Type B pancreatic cell (in vitro differentiated cells): ENCODE results near the gene CDK6. TPM values are rescaled to one million over a fixed set of nuclear protein-coding genes. Genes with fewer than 3 reads are reported as not detected.

Source experiments
- DNase-seq: peaks from one replicate; pipeline ENCODE4 v3.0.0; 2021; ENCODE audit warnings: mixed read lengths; ENCODE audit not compliant: unreplicated experiment; ENCODE audit errors: extremely low spot score
- H3K27ac Mint-ChIP-seq: 2 replicates; pipeline ENCODE4 v1.8.0; 2021; ENCODE audit warnings: mild to moderate bottlenecking, mixed read lengths
- H3K27me3 Mint-ChIP-seq: 2 replicates; pipeline ENCODE4 v1.8.0; 2021; ENCODE audit warnings: mixed read lengths
- H3K36me3 Mint-ChIP-seq: 2 replicates; pipeline ENCODE4 v1.8.0; 2021; ENCODE audit warnings: mixed read lengths
- H3K4me1 Mint-ChIP-seq: one replicate; pipeline ENCODE4 v1.8.0; 2021; ENCODE audit warnings: mixed read lengths; ENCODE audit not compliant: unreplicated experiment
- H3K4me3 Mint-ChIP-seq: 2 replicates; pipeline ENCODE4 v1.8.0; 2021; ENCODE audit warnings: mild to moderate bottlenecking, mixed read lengths
- H3K9me3 Mint-ChIP-seq: 2 replicates; pipeline ENCODE4 v1.8.0; 2021; ENCODE audit warnings: mixed read lengths
- total RNA-seq: library from RNA; stranded (reverse); gene quantifications from 2 replicates; pipeline ENCODE4 v1.2.1, GENCODE V29; 2021; ENCODE audit warnings: low replicate concordance
- TF ChIP-seq, protein P1 (sequence below): fragments of 200-600 bp; sonication (generic); conservative IDR thresholded peaks from 2 replicates; pipeline ENCODE4 v1.5.0; 2021; ENCODE audit warnings: antibody characterized with exemption, mild to moderate bottlenecking

The CDK6 gene
- total RNA-seq, 1 donor from 2014 or later, result 68.5 TPM

DNA sequence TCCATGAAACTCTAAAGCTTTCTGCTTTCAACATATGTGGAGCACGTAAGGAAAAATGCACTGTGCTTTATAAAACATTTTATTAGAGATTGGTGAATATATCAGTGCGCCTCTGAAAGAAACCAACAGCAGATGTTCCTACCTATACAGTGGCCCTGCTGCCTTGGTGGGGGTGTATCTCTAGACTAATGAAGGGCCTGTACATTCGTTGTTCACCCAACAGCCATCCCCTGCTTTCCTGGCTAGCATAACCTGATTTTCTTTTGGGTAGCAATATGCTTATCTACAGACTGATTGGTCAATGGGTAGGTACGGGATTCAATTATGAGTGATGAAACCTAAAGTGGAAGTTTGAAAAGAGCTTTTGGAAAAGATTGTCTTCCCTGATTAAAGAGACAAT is 126.5 kb downstream of the CDK6 start:
- Mint-ChIP-seq H3K9me3 (no peaks in the 10 kb centered on the region), H3K36me3 (peaks cover 21% of the 10 kb centered on the region), H3K4me1 (peaks cover 6% of the 10 kb centered on the region), H3K27ac (no peak overlapping the region), H3K4me3 (no peak overlapping the region), H3K27me3 (no peaks in the 10 kb centered on the region)
- DNase-seq, result no peak
- TF ChIP-seq, protein P1, sequence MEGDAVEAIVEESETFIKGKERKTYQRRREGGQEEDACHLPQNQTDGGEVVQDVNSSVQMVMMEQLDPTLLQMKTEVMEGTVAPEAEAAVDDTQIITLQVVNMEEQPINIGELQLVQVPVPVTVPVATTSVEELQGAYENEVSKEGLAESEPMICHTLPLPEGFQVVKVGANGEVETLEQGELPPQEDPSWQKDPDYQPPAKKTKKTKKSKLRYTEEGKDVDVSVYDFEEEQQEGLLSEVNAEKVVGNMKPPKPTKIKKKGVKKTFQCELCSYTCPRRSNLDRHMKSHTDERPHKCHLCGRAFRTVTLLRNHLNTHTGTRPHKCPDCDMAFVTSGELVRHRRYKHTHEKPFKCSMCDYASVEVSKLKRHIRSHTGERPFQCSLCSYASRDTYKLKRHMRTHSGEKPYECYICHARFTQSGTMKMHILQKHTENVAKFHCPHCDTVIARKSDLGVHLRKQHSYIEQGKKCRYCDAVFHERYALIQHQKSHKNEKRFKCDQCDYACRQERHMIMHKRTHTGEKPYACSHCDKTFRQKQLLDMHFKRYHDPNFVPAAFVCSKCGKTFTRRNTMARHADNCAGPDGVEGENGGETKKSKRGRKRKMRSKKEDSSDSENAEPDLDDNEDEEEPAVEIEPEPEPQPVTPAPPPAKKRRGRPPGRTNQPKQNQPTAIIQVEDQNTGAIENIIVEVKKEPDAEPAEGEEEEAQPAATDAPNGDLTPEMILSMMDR, result no peak

DNA sequence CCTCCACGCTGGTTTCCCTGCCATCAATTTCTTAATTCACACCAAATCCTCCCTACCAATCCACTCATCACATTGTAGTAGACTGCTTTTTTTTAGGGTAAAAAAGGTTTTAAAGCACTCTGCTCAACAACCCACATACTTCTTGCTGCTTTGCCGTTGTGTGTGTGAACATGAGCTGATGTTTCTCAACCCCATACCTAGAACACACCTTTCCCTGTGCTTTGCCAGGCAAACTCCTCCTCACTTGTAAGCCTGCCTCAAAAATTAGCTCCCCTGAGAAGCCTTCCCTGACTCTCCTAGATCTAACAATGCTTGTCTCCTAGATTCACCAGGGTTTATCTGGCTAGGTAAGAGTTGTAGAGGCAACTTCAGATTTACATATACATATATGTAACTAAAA is 127.2 kb downstream of the CDK6 start:
- DNase-seq, result no peak
- H3K4me1 Mint-ChIP-seq, result peaks cover 6% of the 10 kb centered on the region
- H3K27me3 Mint-ChIP-seq, result no peaks in the 10 kb centered on the region
- H3K27ac Mint-ChIP-seq, result no peak overlapping the region
- H3K36me3 Mint-ChIP-seq, result peaks cover 21% of the 10 kb centered on the region
- no peaks in the 10 kb centered on the region for H3K9me3 Mint-ChIP-seq
- TF ChIP-seq, protein P1, result no peak
- no peak overlapping the region for H3K4me3 Mint-ChIP-seq

DNA sequence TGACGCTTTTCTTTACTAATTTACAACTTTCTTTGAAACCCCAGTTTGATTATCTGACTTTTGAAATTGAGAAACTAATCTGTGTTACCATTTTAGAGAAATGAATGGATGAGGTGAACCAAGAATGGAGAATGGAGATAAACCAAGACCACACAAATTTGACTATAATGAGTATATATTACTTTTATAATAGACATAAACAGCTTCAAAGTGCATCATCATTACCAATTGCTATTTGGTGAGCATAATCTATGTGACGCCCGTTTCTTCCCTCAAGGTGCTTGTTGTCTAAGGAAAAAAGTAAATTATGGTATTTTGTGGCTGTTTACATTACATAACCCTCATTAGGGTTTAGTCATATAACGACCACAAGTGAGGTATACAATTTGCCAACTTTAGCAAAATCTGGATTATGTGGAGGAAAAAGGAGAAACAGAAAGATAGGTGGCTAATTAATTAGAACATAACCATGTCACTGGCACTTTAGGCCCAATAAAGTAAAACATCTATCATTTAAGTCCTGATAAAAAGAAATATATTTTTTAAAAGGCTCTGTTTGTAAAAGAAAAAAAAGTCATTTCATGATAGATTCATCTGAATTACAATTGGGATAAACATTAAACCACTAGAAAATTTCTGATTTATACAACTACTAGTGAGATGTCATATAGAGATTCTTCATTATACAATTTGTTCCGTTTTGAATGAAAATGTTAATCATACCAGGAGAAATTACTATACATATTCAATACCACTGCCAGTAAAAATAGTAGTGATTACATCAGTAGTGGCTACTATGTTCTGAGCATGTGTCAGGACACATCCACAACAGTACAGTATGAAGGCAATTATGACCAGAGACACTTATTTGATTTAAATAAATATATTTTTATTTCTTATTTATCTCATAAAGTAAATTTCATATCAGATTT is 128.0 kb downstream of the CDK6 start:
- Mint-ChIP-seq H3K4me3 (no peak overlapping the region), H3K36me3 (peaks cover 16% of the 10 kb centered on the region), H3K4me1 (peaks cover 12% of the 10 kb centered on the region), H3K27me3 (no peaks in the 10 kb centered on the region), H3K27ac (no peak overlapping the region), H3K9me3 (no peaks in the 10 kb centered on the region)
- no peak for DNase-seq
- TF ChIP-seq, protein P1, result no peak

GRCh38 chr7:92707435-92707834 is 128.9 kb downstream of the CDK6 start:
- DNase-seq, result no peak
- Mint-ChIP-seq H3K27ac (no peak overlapping the region), H3K9me3 (no peaks in the 10 kb centered on the region), H3K4me3 (no peak overlapping the region), H3K36me3 (peaks cover 20% of the 10 kb centered on the region), H3K4me1 (peaks cover 12% of the 10 kb centered on the region), H3K27me3 (no peaks in the 10 kb centered on the region)
- TF ChIP-seq, protein P1, result no peak

DNA sequence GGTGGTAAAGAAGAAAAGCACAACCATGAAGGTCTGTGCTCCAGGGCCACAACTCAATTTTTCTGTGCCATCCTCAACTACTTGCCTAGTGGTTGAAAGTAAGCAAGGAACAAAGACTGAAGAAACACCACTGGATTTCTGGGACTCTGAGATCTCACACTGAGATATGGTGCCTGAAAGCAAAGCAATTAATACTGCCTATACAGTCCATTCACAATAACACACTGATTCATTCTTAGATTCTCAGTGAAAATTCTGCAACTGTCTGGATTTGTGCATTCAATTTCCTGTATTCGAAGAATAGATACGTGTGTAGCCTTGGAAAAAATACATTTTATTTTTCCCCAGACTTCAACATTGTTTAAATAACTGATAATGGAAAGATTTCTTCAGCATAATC is 129.8 kb downstream of the CDK6 start:
- TF ChIP-seq, protein P1, result peak; percentile 18
- Mint-ChIP-seq H3K4me3 (no peak overlapping the region), H3K27ac (no peak overlapping the region), H3K9me3 (no peaks in the 10 kb centered on the region), H3K4me1 (peaks cover 12% of the 10 kb centered on the region), H3K36me3 (peaks cover 20% of the 10 kb centered on the region), H3K27me3 (no peaks in the 10 kb centered on the region)
- DNase-seq, result no peak
